Stimulated activated CD4-positive, alpha-beta T cell treated with anti-CD3 and anti-CD28 coated beads, Interleukin-12 subunit alpha, Interleukin-12 subunit beta, amount 100 ng/mL, for 4 hours (primary cell): Measurements from ENCODE around the gene CCDC9.
"Not testable (repeated sequence)": the region's sequence is repeated elsewhere in the genome, so short reads cannot be mapped to it uniquely, and the experiment has no call there.

Experiments
- DNase-seq: peaks from one replicate; pipeline ENCODE4 v3.0.0-alpha.2; 2020

Gene CCDC9

GRCh38 chr19:47261946-47262793, 5.8 kb downstream of the CCDC9 start:
- not testable (repeated sequence) for DNase-seq

GRCh38 chr19:47264629-47265028, 8.3 kb downstream of the CCDC9 start:
- no peak for DNase-seq

- DNase-seq = no peak
These were observed 10.1 kb downstream of the CCDC9 start for GRCh38 chr19:47266401-47266941.

- DNase-seq = no peak
These were observed 11.0 kb downstream of the CCDC9 start for GRCh38 chr19:47267350-47267759.

GRCh38 chr19:47268028-47268427, 11.7 kb downstream of the CCDC9 start:
- no peak for DNase-seq

GRCh38 chr19:47269596-47269995, 13.3 kb downstream of the CCDC9 start:
- DNase-seq = no peak

GRCh38 chr19:47270408-47270807, 14.1 kb downstream of the CCDC9 start:
- no peak for DNase-seq

GRCh38 chr19:47271949-47272348, 15.6 kb downstream of the CCDC9 start:
- DNase-seq = no peak

- peak; percentile 56 for DNase-seq
These were observed 16.4 kb downstream of the CCDC9 start for GRCh38 chr19:47272448-47273312.

- DNase-seq = peak; percentile 82
These were observed 17.2 kb downstream of the CCDC9 start for GRCh38 chr19:47273313-47274070.

GRCh38 chr19:47274071-47274890, 18.0 kb downstream of the CCDC9 start, which contains the start of gene INAFM1:
Gene INAFM1, plus strand, starts transcription at chr19:47274885. Its CDS starts 35 bp downstream, at chr19:47274920.
- DNase-seq = peak; percentile 100

GRCh38 chr19:47274891-47275761, 18.8 kb downstream of the CCDC9 start:
- peak; percentile 30 for DNase-seq

- DNase-seq = no peak
These were observed 19.6 kb downstream of the CCDC9 start for GRCh38 chr19:47275791-47276461.

GRCh38 chr19:47276513-47276912, 20.2 kb downstream of the CCDC9 start:
- DNase-seq = not testable (repeated sequence)

- peak; percentile 56 for DNase-seq
These were observed 24.0 kb downstream of the CCDC9 start for GRCh38 chr19:47280183-47280797.

GRCh38 chr19:47283405-47284059, 27.2 kb downstream of the CCDC9 start:
- DNase-seq = no peak

GRCh38 chr19:47284324-47284899, 28.1 kb downstream of the CCDC9 start:
- no peak for DNase-seq

- peak; percentile 59 for DNase-seq
These were observed 39.7 kb downstream of the CCDC9 start for GRCh38 chr19:47296036-47296435.

GRCh38 chr19:47300867-47301266, 44.5 kb downstream of the CCDC9 start:
- not testable (repeated sequence) for DNase-seq
